Smooth muscle cell of bladder (primary cell): Measurements from ENCODE around the gene RAB6A. TPM values are rescaled to one million over a fixed set of nuclear protein-coding genes. Genes with fewer than 3 reads are reported as not detected.

Experiments used
- total RNA-seq: library from RNA; depleted of rRNA; stranded (reverse); fragments of >200 nt; gene quantifications from 2 replicates; pipeline ENCODE4 v1.2.3, GENCODE V29; 2014

The RAB6A gene
- total RNA-seq, result 79.5 and 86.5 TPM in 2 replicates

DNA sequence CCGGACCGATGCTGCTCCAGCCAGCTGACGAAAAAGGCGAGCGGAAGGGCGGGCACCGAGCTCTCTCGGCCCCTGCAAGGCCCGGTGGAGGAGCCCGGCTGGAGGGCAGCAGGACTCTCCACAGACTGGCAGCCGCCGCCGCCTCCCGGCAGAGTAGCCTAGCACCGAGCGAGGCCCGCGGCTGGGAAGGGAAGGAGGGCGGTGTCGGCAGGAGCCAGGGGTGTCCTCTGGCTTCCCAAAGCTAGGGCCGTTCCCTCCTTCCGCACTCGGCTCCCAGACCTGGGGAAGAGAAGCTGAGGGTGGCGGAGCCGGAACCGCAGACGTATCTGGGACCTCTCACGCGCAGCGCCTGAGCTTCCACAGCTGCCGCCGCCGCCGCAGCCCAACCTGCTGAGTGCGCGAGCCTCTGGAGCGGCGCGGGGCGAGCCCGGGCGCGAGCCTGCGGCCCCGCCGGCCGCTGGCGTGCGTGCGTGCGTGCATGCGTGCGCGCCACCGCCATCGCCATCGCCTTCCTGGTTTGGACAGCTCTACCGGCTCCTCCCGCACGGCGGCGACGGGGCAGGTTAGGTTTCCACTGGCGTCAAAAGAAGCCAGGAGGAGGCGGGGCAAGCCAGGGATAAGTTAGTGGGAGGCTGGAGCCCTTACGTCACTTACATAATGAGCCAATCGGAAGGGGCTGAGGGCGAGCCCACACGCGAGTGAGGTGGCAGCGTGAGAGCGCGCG lies at the start of gene RAB6A:
Gene RAB6A, minus strand, starts transcription at position 396 of the 724 bp plus-strand sequence. CDS start 439 bp downstream, outside the sequence.

GRCh38 chr11:73787643-73788558 lies 27.0 kb upstream of the RAB6A start, which contains the start of gene MRPL48:
Gene MRPL48 (plus strand): TSS chr11:73787874. CDS start chr11:73787972, 98 bp downstream.

DNA sequence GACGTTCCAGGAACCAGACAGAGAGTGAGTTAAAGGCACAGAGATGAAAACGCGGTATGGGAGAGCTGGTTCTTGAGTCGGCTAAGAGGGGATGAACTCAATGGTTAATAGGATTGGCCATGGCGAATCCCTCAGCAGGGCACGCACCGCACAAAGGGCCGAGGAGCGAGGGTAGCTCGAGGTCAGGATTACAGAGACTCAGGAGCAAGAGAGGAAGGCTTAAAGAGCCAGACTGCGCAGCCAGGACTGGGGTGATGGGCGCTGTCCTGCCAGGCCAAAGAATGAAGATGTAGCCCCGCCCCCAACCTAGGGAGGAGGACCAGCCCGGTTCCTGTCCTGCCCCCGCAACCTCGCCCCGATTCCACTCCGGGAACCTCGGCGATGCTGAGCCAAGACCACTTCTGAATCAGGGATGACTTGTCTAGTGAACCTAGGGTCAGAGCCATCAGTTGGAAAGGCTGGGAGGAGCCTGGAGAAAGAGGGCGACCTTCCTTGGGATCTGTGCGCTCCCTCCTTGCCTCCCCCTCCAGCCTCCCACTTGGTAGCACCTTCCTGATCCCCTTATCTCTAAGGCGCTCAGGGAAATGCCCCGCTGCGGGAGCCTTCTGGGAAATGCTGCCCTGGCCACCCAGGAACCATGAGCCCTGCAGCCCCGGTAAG lies 114.8 kb downstream of the RAB6A start, which contains the start of gene PLEKHB1:
Gene PLEKHB1, plus strand, starts transcription at position 610 of the 660 bp plus-strand sequence. Its CDS starts 28 bp downstream, at position 638.

Other genes starting within 250 kb of the RAB6A start
- gene FAM168A, start 163.0 kb downstream of the RAB6A start, total RNA-seq, result 12.2 and 14.6 TPM in 2 replicates
- 0.74 and 0.85 TPM in 2 replicates for gene PLEKHB1, start 114.5 kb downstream of the RAB6A start, total RNA-seq
- gene MRPL48, start 26.8 kb upstream of the RAB6A start, total RNA-seq, result 21.9 and 26.7 TPM in 2 replicates
- gene COA4, start 115.8 kb upstream of the RAB6A start, total RNA-seq, result 76.4 and 88.0 TPM in 2 replicates
- gene PAAF1, start 115.9 kb upstream of the RAB6A start, total RNA-seq, result 5.8 and 9.9 TPM in 2 replicates
- not detected in 2 replicates for gene DNAJB13, start 190.0 kb upstream of the RAB6A start, total RNA-seq
- 0.37 and 0.57 TPM in 2 replicates for gene UCP2, start 221.8 kb upstream of the RAB6A start, total RNA-seq
- gene UCP3, start 248.0 kb upstream of the RAB6A start, total RNA-seq, result 0.14 and 0.55 TPM in 2 replicates